Loucy (cell line): ENCODE measurements around the gene ARID1B.

Source experiments
- CTCF ChIP-seq: fragments of 200-600 bp; sonication (generic); conservative IDR thresholded peaks from 2 replicates; pipeline ENCODE4 v1.5.1; 2014; ENCODE audit warnings: mild to moderate bottlenecking, antibody characterized with exemption, low read length
- EZH2phosphoT487 ChIP-seq: fragments of 200-600 bp; IDR thresholded peaks from 2 replicates; pipeline ENCODE4 v1.6.1; 2018; ENCODE audit warnings: antibody characterized with exemption, mild to moderate bottlenecking, moderate library complexity, borderline replicate concordance

GRCh38 chr6:157253699-157254098, 476.5 kb downstream of the ARID1B start:
- TF ChIP-seq CTCF (no peak), EZH2phosphoT487 (no peak)
